Lower lobe of right lung (tissue), 2 donors: ENCODE data around the gene BBS7. TPM values are rescaled to one million over a fixed set of nuclear protein-coding genes. Genes with fewer than 3 reads are reported as not detected.
A peak's percentile ranks its signal among the peaks of the same experiment; 100 is the strongest.

ENCODE experiments used
- ATAC-seq, 2 donors: fragments of 200-7000 bp; cut with Tn5 transposase; one replicate each; pipeline ENCODE4 v1.9.1; 2020 to 2022; ENCODE audit warnings: mild to moderate bottlenecking in 2 of 2, moderate library complexity in 2 of 2
- DNase-seq: peaks from one replicate; pipeline ENCODE4 v3.0.0-alpha.2; 2020
- H3K27ac ChIP-seq: fragments of 200-600 bp; one replicate; pipeline ENCODE4 v1.8.0; 2022
- H3K27me3 ChIP-seq: fragments of 200-600 bp; one replicate; pipeline ENCODE4 v1.8.0; 2022; ENCODE audit warnings: low read depth
- H3K36me3 ChIP-seq: fragments of 200-600 bp; one replicate; pipeline ENCODE4 v1.8.0; 2022; ENCODE audit warnings: mild to moderate bottlenecking
- H3K4me1 ChIP-seq: fragments of 200-600 bp; one replicate; pipeline ENCODE4 v1.8.0; 2022
- H3K4me3 ChIP-seq: fragments of 200-600 bp; one replicate; pipeline ENCODE4 v1.8.0; 2022; ENCODE audit warnings: mild to moderate bottlenecking
- H3K9me3 ChIP-seq: fragments of 200-600 bp; one replicate; pipeline ENCODE4 v1.8.0; 2022
- CTCF ChIP-seq: fragments of 200-600 bp; IDR thresholded peaks from one replicate; pipeline ENCODE4 v1.8.0; 2022; ENCODE audit warnings: antibody characterized with exemption, mild to moderate bottlenecking
- intact Hi-C: fragments of 100-400 bp; cut with DNase I; formaldehyde crosslinking; loops from one replicate; pipeline ENCODE4 v1.11.0; 2022
- total RNA-seq: library from RNA; stranded (reverse); fragmentation: NEBNext Ultra II Directional; extraction: Animal tissue kit (Norgen Biotek cat#: 25700); gene quantifications from one replicate; pipeline ENCODE4 v1.2.1, GENCODE V29; 2021
- donor health status: DM: no; HTN: yes; CAD: no; lungs with severe emphysema.

Gene BBS7
- total RNA-seq, 1 donor from 2014 or later = 15.1 TPM

- H3K9me3 ChIP-seq = no peaks in the 10 kb centered on the region
Observed at GRCh38 chr4:121799867-121800501, 70.3 kb downstream of the BBS7 start.

GRCh38 chr4:121799208-121799823 is 71.0 kb downstream of the BBS7 start:
- intact Hi-C loops = no loop called here
- ATAC-seq (no peak), DNase-seq (no peak)
- H3K36me3 ChIP-seq = peaks cover 18% of the 10 kb centered on the region
- H3K27ac ChIP-seq = no peak overlapping the region
- peaks cover 24% of the 10 kb centered on the region for H3K4me1 ChIP-seq
- no peaks in the 10 kb centered on the region for H3K9me3 ChIP-seq
- no peak overlapping the region for H3K4me3 ChIP-seq
- TF ChIP-seq CTCF = no peak
- H3K27me3 ChIP-seq = no peaks in the 10 kb centered on the region

More at GRCh38 chr4:121799867-121800501, 70.3 kb downstream of the BBS7 start:
- TF ChIP-seq CTCF = no peak
- no peak for DNase-seq
- H3K36me3 ChIP-seq = peaks cover 25% of the 10 kb centered on the region
- peak; percentile 45 to 59 for ATAC-seq
- no peaks in the 10 kb centered on the region for H3K27me3 ChIP-seq
- H3K4me3 ChIP-seq = no peak overlapping the region
- peak overlapping the region; percentile 90 for H3K27ac ChIP-seq
- peaks cover 18% of the 10 kb centered on the region for H3K4me1 ChIP-seq
- intact Hi-C loops = no loop called here

GRCh38 chr4:121796283-121796682 is 74.0 kb downstream of the BBS7 start:
- H3K4me1 ChIP-seq = peaks cover 13% of the 10 kb centered on the region
- DNase-seq (no peak), ATAC-seq (no peak)
- H3K27ac ChIP-seq = no peak overlapping the region
- no peaks in the 10 kb centered on the region for H3K9me3 ChIP-seq
- TF ChIP-seq CTCF = no peak
- no peak overlapping the region for H3K4me3 ChIP-seq
- H3K27me3 ChIP-seq = no peaks in the 10 kb centered on the region
- intact Hi-C loops = no loop called here
- no peaks in the 10 kb centered on the region for H3K36me3 ChIP-seq

- Histone ChIP-seq H3K4me1 (peaks cover 6% of the 10 kb centered on the region), H3K4me3 (no peak overlapping the region), H3K27me3 (no peaks in the 10 kb centered on the region), H3K27ac (no peak overlapping the region), H3K36me3 (no peaks in the 10 kb centered on the region), H3K9me3 (no peaks in the 10 kb centered on the region)
- ATAC-seq = peak; percentile 70 to 83
- intact Hi-C loops = no loop called here
- no peak for DNase-seq
- TF ChIP-seq CTCF = no peak
Observed at GRCh38 chr4:121794505-121795188, 75.6 kb downstream of the BBS7 start.

- no peaks in the 10 kb centered on the region for H3K27me3 ChIP-seq
- no peaks in the 10 kb centered on the region for H3K9me3 ChIP-seq
- H3K4me1 ChIP-seq = peaks cover 6% of the 10 kb centered on the region
- DNase-seq = no peak
- H3K27ac ChIP-seq = no peak overlapping the region
- H3K4me3 ChIP-seq = no peak overlapping the region
- ATAC-seq = no peak
- TF ChIP-seq CTCF = no peak
- intact Hi-C loops = no loop called here
- no peaks in the 10 kb centered on the region for H3K36me3 ChIP-seq
Observed at GRCh38 chr4:121792966-121793365, 77.3 kb downstream of the BBS7 start.
